IMR-90 (cell line): ENCODE results near the gene FALEC. TPM values are rescaled to one million over a fixed set of nuclear protein-coding genes. Genes with fewer than 3 reads are reported as not detected.

Experiments
- ATAC-seq: fragments of 200-7000 bp; cut with Tn5 transposase; 2 replicates; pipeline ENCODE4 v1.9.1; 2020; ENCODE audit warnings: low read depth, mild to moderate bottlenecking, moderate library complexity
- BruUV-seq: library from RNA; stranded (reverse); fragments of 400-500 nt; replicated peaks from 2 replicates; lab custom pipeline; 2021; lab: Mats Ljungman, UMichigan
- CTCF ChIA-PET: fragments of 300-600 bp; formaldehyde crosslinking; extraction: SDS; loops from one replicate; lab custom pipeline; 2021; ENCODE audit warnings: antibody characterized with exemption; lab: Yijun Ruan, JAX
- POLR2A ChIA-PET: fragments of 300-600 bp; sonication (Branson Sonifier 250); formaldehyde crosslinking; loops from one replicate; lab custom pipeline; 2022; ENCODE audit warnings: antibody characterized with exemption; ENCODE audit not compliant: unreplicated experiment; lab: Charles Lee
- DNase-seq: peaks from one replicate; pipeline ENCODE4 v3.0.0; 2013
- H2AFZ ChIP-seq: replicated peaks from 2 replicates; pipeline ENCODE3; 2013; ENCODE audit warnings: low read length, mild to moderate bottlenecking; ENCODE audit not compliant: poor library complexity
- H2AK5ac ChIP-seq: 2 replicates; pipeline ENCODE4 v1.6.1; 2013; ENCODE audit warnings: low read depth, low read length, inconsistent platforms
- H2AK9ac ChIP-seq: replicated peaks from 2 replicates; pipeline ENCODE3; 2013; ENCODE audit warnings: mild to moderate bottlenecking, low read depth, low read length, moderate library complexity; ENCODE audit not compliant: poor library complexity
- H2BK120ac ChIP-seq: 2 replicates; pipeline ENCODE4 v1.6.1; 2013; ENCODE audit warnings: low read depth, low read length, inconsistent platforms
- H2BK15ac ChIP-seq: 3 replicates; pipeline ENCODE4 v1.6.1; 2013; ENCODE audit warnings: low read depth, low read length, inconsistent platforms
- H2BK20ac ChIP-seq: 2 replicates; pipeline ENCODE4 v1.6.1; 2013; ENCODE audit warnings: low read depth, mild to moderate bottlenecking, inconsistent platforms, low read length, moderate library complexity
- H2BK5ac ChIP-seq: 2 replicates; pipeline ENCODE4 v1.6.1; 2013; ENCODE audit warnings: mild to moderate bottlenecking, low read depth, low read length, inconsistent platforms; ENCODE audit not compliant: poor library complexity, severe bottlenecking
- H3K14ac ChIP-seq: replicated peaks from 2 replicates; pipeline ENCODE4 v1.6.1; 2013; ENCODE audit warnings: low read depth, low read length, inconsistent platforms
- H3K18ac ChIP-seq: 2 replicates; pipeline ENCODE4 v1.6.1; 2013; ENCODE audit warnings: low read depth, low read length, control low read depth
- H3K23ac ChIP-seq: 2 replicates; pipeline ENCODE4 v1.6.1; 2013; ENCODE audit warnings: low read depth, low read length, inconsistent platforms
- H3K27ac ChIP-seq: 2 replicates; pipeline ENCODE4 v1.5.1; 2013; ENCODE audit warnings: mild to moderate bottlenecking, control low read depth, low read length; ENCODE audit not compliant: insufficient read depth
- H3K27me3 ChIP-seq: 2 replicates; pipeline ENCODE4 v1.6.1; 2013; ENCODE audit warnings: low read length; ENCODE audit not compliant: control insufficient read depth, insufficient read depth
- H3K36me3 ChIP-seq: 2 replicates; pipeline ENCODE4 v1.6.1; 2013; ENCODE audit warnings: low read length, mixed read lengths; ENCODE audit not compliant: control insufficient read depth, insufficient read depth
- H3K4ac ChIP-seq: 2 replicates; pipeline ENCODE4 v1.6.1; 2013; ENCODE audit warnings: low read depth, low read length, inconsistent platforms
- H3K4me1 ChIP-seq: 2 replicates; pipeline ENCODE4 v1.6.1; 2013; ENCODE audit warnings: low read length, mixed read lengths; ENCODE audit not compliant: control insufficient read depth, insufficient read depth
- H3K4me2 ChIP-seq: 2 replicates; pipeline ENCODE4 v1.6.1; 2013; ENCODE audit warnings: low read depth, mild to moderate bottlenecking, control low read depth, low read length, moderate library complexity
- H3K4me3 ChIP-seq: 2 replicates; pipeline ENCODE4 v1.5.1; 2013; ENCODE audit warnings: low read depth, mild to moderate bottlenecking, control low read depth, low read length, moderate library complexity; ENCODE audit not compliant: insufficient read depth
- H3K56ac ChIP-seq: 2 replicates; pipeline ENCODE4 v1.6.1; 2013; ENCODE audit warnings: low read length, inconsistent platforms; ENCODE audit not compliant: insufficient read depth; ENCODE audit errors: extremely low read depth
- H3K79me1 ChIP-seq, 2 experiments: 2 replicates each; pipeline ENCODE4 v1.6.1; 2013; ENCODE audit warnings: low read length in 2 of 2, inconsistent platforms in 1 of 2, low read depth in 1 of 2
- H3K9ac ChIP-seq: 2 replicates; pipeline ENCODE4 v1.6.1; 2013; ENCODE audit warnings: low read depth, low read length, control low read depth
- H3K9me1 ChIP-seq: 2 replicates; pipeline ENCODE4 v1.6.1; 2013; ENCODE audit warnings: low read length, inconsistent platforms; ENCODE audit not compliant: insufficient read depth
- H3K9me3 ChIP-seq: 2 replicates; pipeline ENCODE4 v1.6.1; 2013; ENCODE audit warnings: low read length; ENCODE audit not compliant: control insufficient read depth, insufficient read depth
- H4K20me1 ChIP-seq: 2 replicates; pipeline ENCODE4 v1.6.1; 2013; ENCODE audit warnings: low read length, inconsistent platforms; ENCODE audit not compliant: insufficient read depth
- H4K5ac ChIP-seq: 2 replicates; pipeline ENCODE4 v1.6.1; 2013; ENCODE audit warnings: mild to moderate bottlenecking, low read depth, low read length, control low read depth
- H4K8ac ChIP-seq, 2 experiments: 2 replicates each; pipeline ENCODE4 v1.6.1; 2013; ENCODE audit warnings: low read depth in 2 of 2, low read length in 2 of 2, control low read depth in 1 of 2, inconsistent platforms in 1 of 2
- H4K91ac ChIP-seq: 2 replicates; pipeline ENCODE4 v1.6.1; 2013; ENCODE audit warnings: low read depth, low read length, inconsistent platforms; ENCODE audit not compliant: insufficient read depth
- CHD1 ChIP-seq: IDR thresholded peaks from 2 replicates; pipeline ENCODE4 v1.6.1; 2012; ENCODE audit warnings: low read depth, low read length, improper control_type of control experiment
- MAZ ChIP-seq: IDR thresholded peaks from 2 replicates; pipeline ENCODE4 v1.6.1; 2012; ENCODE audit warnings: low read depth, mild to moderate bottlenecking, low read length, improper control_type of control experiment, moderate library complexity, borderline replicate concordance
- NFE2L2 ChIP-seq: fragments of 150-350 bp; IDR thresholded peaks from 2 replicates; pipeline ENCODE4 v1.6.1; 2016; ENCODE audit warnings: low read depth, mild to moderate bottlenecking, low read length
- POLR2A ChIP-seq: IDR thresholded peaks from 2 replicates; pipeline ENCODE4 v1.6.1; 2012; ENCODE audit warnings: mild to moderate bottlenecking, low read depth, low read length
- RFX5 ChIP-seq: IDR thresholded peaks from 2 replicates; pipeline ENCODE4 v1.8.0; 2012; ENCODE audit warnings: low read depth, mild to moderate bottlenecking, low read length, moderate library complexity
- SMC3 ChIP-seq: fragments of 150-350 bp; IDR thresholded peaks from 2 replicates; pipeline ENCODE4 v1.6.1; 2016; ENCODE audit warnings: low read depth, mild to moderate bottlenecking, antibody characterized with exemption, low read length, moderate library complexity
- WGBS, 2 experiments: methylation state at CpG; one replicate each; pipeline versions ENCODE4 v1.1.5 to v1.1.7; 2013; ENCODE audit warnings: missing lambda C conversion rate in 2 of 2; ENCODE audit not compliant: insufficient read length in 1 of 2; ENCODE audit errors: extremely low coverage in 2 of 2; 5-methylcytosine and 5-hydroxymethylcytosine counted together
- dilution Hi-C: fragments of 300-500 bp; cut with HindIII; formaldehyde crosslinking; loops from one replicate; pipeline ENCODE4 v1.14.3; 2018; ENCODE audit warnings: low sequenced_read_pairs; ENCODE audit not compliant: unreplicated experiment
- in situ Hi-C: fragments of 300-500 bp; cut with MboI; formaldehyde crosslinking; loops from 3 replicates; pipeline ENCODE4 v1.14.3; 2019; ENCODE audit warnings: low sequenced_read_pairs, inconsistent platforms, mixed read lengths
- intact Hi-C: fragments of 100-400 bp; cut with micrococcal nuclease; formaldehyde crosslinking; loops from 2 replicates; pipeline ENCODE4 v1.10.0; 2022
- polyA plus RNA-seq, 3 experiments: library from polyadenylated mRNA; depleted of rRNA; stranded (reverse); fragments of >200 nt; gene quantifications; 2 replicates each; pipeline ENCODE4 v1.2.3, GENCODE V29; 2012; ENCODE audit warnings: low replicate concordance in 1 of 3
- total RNA-seq: library from RNA; depleted of rRNA; stranded (reverse); fragments of >200 nt; gene quantifications from 2 replicates; pipeline ENCODE4 v1.2.3, GENCODE V29; 2012
- TF ChIP-seq, protein P1 (sequence below): fragments of 150-350 bp; IDR thresholded peaks from 2 replicates; pipeline ENCODE4 v1.6.1; 2016; ENCODE audit warnings: low read depth, mild to moderate bottlenecking, low read length, moderate library complexity, borderline replicate concordance
- TF ChIP-seq, protein P2 (sequence below): conservative IDR thresholded peaks from 2 replicates; pipeline ENCODE4 v1.5.1; 2012; ENCODE audit warnings: mild to moderate bottlenecking, low read depth, low read length, improper control_type of control experiment

The FALEC gene
- total and polyA plus RNA-seq, 2 of the 4 experiments (the other 2 are of a cell fraction): not detected

DNA sequence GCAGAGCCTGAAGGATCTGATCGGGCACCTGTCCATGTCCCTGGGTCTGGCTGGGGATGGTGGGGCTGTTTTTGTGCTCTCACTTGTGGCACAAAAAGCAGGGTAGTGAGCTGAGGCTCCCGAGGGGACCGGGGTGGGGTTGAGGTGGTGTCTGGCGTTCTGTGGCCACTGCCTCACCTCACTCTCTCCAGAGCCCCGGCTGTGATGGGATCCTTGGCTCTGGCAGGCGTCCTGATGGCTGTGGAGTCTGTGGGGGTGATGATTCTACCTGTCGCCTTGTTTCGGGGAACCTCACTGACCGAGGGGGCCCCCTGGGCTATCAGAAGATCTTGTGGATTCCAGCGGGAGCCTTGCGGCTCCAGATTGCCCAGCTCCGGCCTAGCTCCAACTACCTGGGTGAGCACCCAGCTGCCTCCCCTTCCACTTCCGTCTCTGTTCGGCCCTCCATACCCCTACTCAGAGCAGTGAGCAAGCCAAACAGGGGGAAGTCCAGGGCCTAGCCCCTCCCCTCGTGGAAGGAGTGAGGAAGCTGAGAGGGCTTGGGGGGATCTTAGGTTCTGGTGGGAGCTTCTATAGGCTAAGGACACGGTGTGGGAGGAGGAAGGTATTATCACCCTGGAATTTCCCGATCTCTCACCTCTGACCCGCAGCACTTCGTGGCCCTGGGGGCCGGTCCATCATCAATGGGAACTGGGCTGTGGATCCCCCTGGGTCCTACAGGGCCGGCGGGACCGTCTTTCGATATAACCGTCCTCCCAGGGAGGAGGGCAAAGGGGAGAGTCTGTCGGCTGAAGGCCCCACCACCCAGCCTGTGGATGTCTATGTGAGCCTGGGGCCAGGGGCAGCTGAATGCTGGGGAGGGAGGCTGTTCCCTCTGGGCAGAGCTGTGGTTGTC is 40.7 kb downstream of the FALEC start:
- no peak overlapping the region for H3K27ac ChIP-seq
- no peak overlapping the region for H3K14ac ChIP-seq
- 0% methylated on average over 1 of the region's 26 CpGs; no CpG with 5 or more reads in 1 of the 2 experiments for WGBS, 2 experiments
- no peak overlapping the region for H2AK5ac ChIP-seq
- no peak overlapping the region for H2BK5ac ChIP-seq
- BruUV-seq: no TSS peak
- H4K8ac ChIP-seq: no peak overlapping the region
- no peak overlapping the region for H2AK9ac ChIP-seq
- H4K91ac ChIP-seq: no peak overlapping the region
- no peak overlapping the region for H3K56ac ChIP-seq
- no peak overlapping the region for H4K5ac ChIP-seq
- intact Hi-C loops (no loop called here), in situ Hi-C loops (loop anchor here (10.0 kb wide), 1 partner anchor 291 kb away; the partner anchor contains the start of gene APH1A), dilution Hi-C loops (no loop called here)
- no peak overlapping the region for H2BK15ac ChIP-seq
- H3K79me1 ChIP-seq: peaks cover 8 to 66% of the 10 kb centered on the region in 2 experiments
- POLR2A ChIA-PET: no interaction called here
- H3K4me1 ChIP-seq: peaks cover 20% of the 10 kb centered on the region
- no peak overlapping the region for H3K23ac ChIP-seq
- no peak overlapping the region for H2BK120ac ChIP-seq
- no peak overlapping the region for H2AFZ ChIP-seq
- H3K4me2 ChIP-seq: no peak overlapping the region
- no peak overlapping the region for H3K4me3 ChIP-seq
- H3K18ac ChIP-seq: no peak overlapping the region
- H4K20me1 ChIP-seq: peaks cover 15% of the 10 kb centered on the region
- no peak overlapping the region for H3K9ac ChIP-seq
- DNase-seq: no peak
- no peak overlapping the region for H3K4ac ChIP-seq
- H3K36me3 ChIP-seq: peaks cover 5% of the 10 kb centered on the region
- CTCF ChIA-PET: no interaction called here
- no peaks in the 10 kb centered on the region for H3K27me3 ChIP-seq
- TF ChIP-seq NFE2L2: no peak
- TF ChIP-seq, protein P1, sequence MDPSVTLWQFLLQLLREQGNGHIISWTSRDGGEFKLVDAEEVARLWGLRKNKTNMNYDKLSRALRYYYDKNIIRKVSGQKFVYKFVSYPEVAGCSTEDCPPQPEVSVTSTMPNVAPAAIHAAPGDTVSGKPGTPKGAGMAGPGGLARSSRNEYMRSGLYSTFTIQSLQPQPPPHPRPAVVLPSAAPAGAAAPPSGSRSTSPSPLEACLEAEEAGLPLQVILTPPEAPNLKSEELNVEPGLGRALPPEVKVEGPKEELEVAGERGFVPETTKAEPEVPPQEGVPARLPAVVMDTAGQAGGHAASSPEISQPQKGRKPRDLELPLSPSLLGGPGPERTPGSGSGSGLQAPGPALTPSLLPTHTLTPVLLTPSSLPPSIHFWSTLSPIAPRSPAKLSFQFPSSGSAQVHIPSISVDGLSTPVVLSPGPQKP: no peak
- TF ChIP-seq RFX5: no peak
- TF ChIP-seq POLR2A: no peak
- TF ChIP-seq, protein P2, sequence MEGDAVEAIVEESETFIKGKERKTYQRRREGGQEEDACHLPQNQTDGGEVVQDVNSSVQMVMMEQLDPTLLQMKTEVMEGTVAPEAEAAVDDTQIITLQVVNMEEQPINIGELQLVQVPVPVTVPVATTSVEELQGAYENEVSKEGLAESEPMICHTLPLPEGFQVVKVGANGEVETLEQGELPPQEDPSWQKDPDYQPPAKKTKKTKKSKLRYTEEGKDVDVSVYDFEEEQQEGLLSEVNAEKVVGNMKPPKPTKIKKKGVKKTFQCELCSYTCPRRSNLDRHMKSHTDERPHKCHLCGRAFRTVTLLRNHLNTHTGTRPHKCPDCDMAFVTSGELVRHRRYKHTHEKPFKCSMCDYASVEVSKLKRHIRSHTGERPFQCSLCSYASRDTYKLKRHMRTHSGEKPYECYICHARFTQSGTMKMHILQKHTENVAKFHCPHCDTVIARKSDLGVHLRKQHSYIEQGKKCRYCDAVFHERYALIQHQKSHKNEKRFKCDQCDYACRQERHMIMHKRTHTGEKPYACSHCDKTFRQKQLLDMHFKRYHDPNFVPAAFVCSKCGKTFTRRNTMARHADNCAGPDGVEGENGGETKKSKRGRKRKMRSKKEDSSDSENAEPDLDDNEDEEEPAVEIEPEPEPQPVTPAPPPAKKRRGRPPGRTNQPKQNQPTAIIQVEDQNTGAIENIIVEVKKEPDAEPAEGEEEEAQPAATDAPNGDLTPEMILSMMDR: no peak
- TF ChIP-seq CHD1: no peak
- no peak for TF ChIP-seq SMC3
- TF ChIP-seq MAZ: no peak
- no peaks in the 10 kb centered on the region for H3K9me3 ChIP-seq
- H2BK20ac ChIP-seq: no peak overlapping the region
- no peak for ATAC-seq
- peaks cover 11% of the 10 kb centered on the region for H3K9me1 ChIP-seq
